Stimulated activated effector memory CD8-positive, alpha-beta T cell treated with anti-CD3 and anti-CD28 coated beads, Interleukin-12 subunit alpha, Interleukin-12 subunit beta, amount 100 ng/mL, for 72 hours (primary cell): Measurements from ENCODE around the gene OR14J1.
"Not testable (repeated sequence)": the region's sequence is repeated elsewhere in the genome, so short reads cannot be mapped to it uniquely, and the experiment has no call there.

Source experiments
- ATAC-seq: fragments of 150-1000 bp; cut with Tn5 transposase; 2 replicates; pipeline ENCODE4 v1.10.0; 2021
- DNase-seq, 2 donors: peaks; one replicate each; pipeline ENCODE4 v3.0.0; 2021 to 2022; ENCODE audit warnings: low spot score in 2 of 2
- H3K27ac Mint-ChIP-seq: one replicate; pipeline ENCODE4 v1.8.0; 2022; ENCODE audit warnings: mild to moderate bottlenecking, mixed read lengths
- H3K36me3 Mint-ChIP-seq: one replicate; pipeline ENCODE4 v1.8.0; 2022; ENCODE audit warnings: mild to moderate bottlenecking, mixed read lengths
- H3K4me1 Mint-ChIP-seq: one replicate; pipeline ENCODE4 v1.8.0; 2022; ENCODE audit warnings: mixed read lengths
- H3K4me3 Mint-ChIP-seq: one replicate; pipeline ENCODE4 v1.8.0; 2022; ENCODE audit warnings: mild to moderate bottlenecking, mixed read lengths
- H3K9me3 Mint-ChIP-seq: one replicate; pipeline ENCODE4 v1.8.0; 2022; ENCODE audit warnings: mixed read lengths

OR14J1 gene

GRCh38 chr6:29301316-29301715 lies at the start of gene OR14J1:
Gene OR14J1 (plus strand): TSS chr6:29301701. CDS start chr6:29306690, 4,989 bp downstream.
- H3K4me1 Mint-ChIP-seq, result no peaks in the 10 kb centered on the region
- no peaks in the 10 kb centered on the region for H3K9me3 Mint-ChIP-seq
- no peak within 1 kb of the TSS for H3K27ac Mint-ChIP-seq
- no peaks in the 10 kb centered on the region for H3K36me3 Mint-ChIP-seq
- no peak within 1 kb of the TSS for H3K4me3 Mint-ChIP-seq
- ATAC-seq (no peak), DNase-seq (no peak)

GRCh38 chr6:29251736-29252135 lies 49.8 kb upstream of the OR14J1 start:
- no peak overlapping the region for H3K4me3 Mint-ChIP-seq
- H3K4me1 Mint-ChIP-seq, result no peaks in the 10 kb centered on the region
- no peaks in the 10 kb centered on the region for H3K36me3 Mint-ChIP-seq
- ATAC-seq (no peak), DNase-seq (no peak)
- peaks cover 8% of the 10 kb centered on the region for H3K9me3 Mint-ChIP-seq
- no peak overlapping the region for H3K27ac Mint-ChIP-seq

- Mint-ChIP-seq H3K9me3 (peaks cover 6% of the 10 kb centered on the region), H3K27ac (no peak overlapping the region), H3K4me3 (no peak overlapping the region), H3K36me3 (no peaks in the 10 kb centered on the region), H3K4me1 (no peaks in the 10 kb centered on the region)
- ATAC-seq (no peak), DNase-seq (no peak)
These were observed 46.0 kb upstream of the OR14J1 start for GRCh38 chr6:29255530-29255929.

GRCh38 chr6:29259721-29260120 lies 41.8 kb upstream of the OR14J1 start:
- H3K4me3 Mint-ChIP-seq, result no peak overlapping the region
- no peaks in the 10 kb centered on the region for H3K36me3 Mint-ChIP-seq
- H3K9me3 Mint-ChIP-seq, result no peaks in the 10 kb centered on the region
- no peak for ATAC-seq
- H3K4me1 Mint-ChIP-seq, result no peaks in the 10 kb centered on the region
- no peak for DNase-seq
- no peak overlapping the region for H3K27ac Mint-ChIP-seq

- H3K4me3 Mint-ChIP-seq, result no peak overlapping the region
- H3K4me1 Mint-ChIP-seq, result no peaks in the 10 kb centered on the region
- no peaks in the 10 kb centered on the region for H3K36me3 Mint-ChIP-seq
- DNase-seq, result no peak
- no peak for ATAC-seq
- H3K9me3 Mint-ChIP-seq, result no peaks in the 10 kb centered on the region
- H3K27ac Mint-ChIP-seq, result no peak overlapping the region
These were observed 38.5 kb upstream of the OR14J1 start for GRCh38 chr6:29263001-29263400.

- no peak for DNase-seq
- H3K4me1 Mint-ChIP-seq, result no peaks in the 10 kb centered on the region
- no peaks in the 10 kb centered on the region for H3K9me3 Mint-ChIP-seq
- no peak overlapping the region for H3K27ac Mint-ChIP-seq
- no peak for ATAC-seq
- H3K4me3 Mint-ChIP-seq, result no peak overlapping the region
- H3K36me3 Mint-ChIP-seq, result no peaks in the 10 kb centered on the region
These were observed 7.0 kb upstream of the OR14J1 start for GRCh38 chr6:29294499-29294914.

- ATAC-seq, result no peak
- Mint-ChIP-seq H3K27ac (no peak overlapping the region), H3K9me3 (no peaks in the 10 kb centered on the region), H3K4me1 (no peaks in the 10 kb centered on the region), H3K4me3 (no peak overlapping the region), H3K36me3 (no peaks in the 10 kb centered on the region)
- DNase-seq, result no peak
These were observed 6.3 kb upstream of the OR14J1 start for GRCh38 chr6:29295181-29295585.

GRCh38 chr6:29295623-29296022 lies 5.9 kb upstream of the OR14J1 start:
- no peaks in the 10 kb centered on the region for H3K36me3 Mint-ChIP-seq
- no peak overlapping the region for H3K27ac Mint-ChIP-seq
- no peaks in the 10 kb centered on the region for H3K4me1 Mint-ChIP-seq
- H3K9me3 Mint-ChIP-seq, result no peaks in the 10 kb centered on the region
- ATAC-seq, result no peak
- DNase-seq, result no peak
- no peak overlapping the region for H3K4me3 Mint-ChIP-seq

- Mint-ChIP-seq H3K27ac (no peak overlapping the region), H3K4me1 (no peaks in the 10 kb centered on the region), H3K9me3 (no peaks in the 10 kb centered on the region), H3K4me3 (no peak overlapping the region), H3K36me3 (no peaks in the 10 kb centered on the region)
- DNase-seq (no peak), ATAC-seq (no peak)
These were observed 18.4 kb downstream of the OR14J1 start for GRCh38 chr6:29319931-29320330.

- not testable (repeated sequence) for ATAC-seq, DNase-seq, H3K9me3 Mint-ChIP-seq, H3K36me3 Mint-ChIP-seq, H3K4me3 Mint-ChIP-seq, H3K4me1 Mint-ChIP-seq, H3K27ac Mint-ChIP-seq
These were observed 21.8 kb downstream of the OR14J1 start for GRCh38 chr6:29323332-29323731.

GRCh38 chr6:29325777-29326176 lies 24.3 kb downstream of the OR14J1 start:
- no peak for DNase-seq
- no peaks in the 10 kb centered on the region for H3K4me1 Mint-ChIP-seq
- H3K9me3 Mint-ChIP-seq, result no peaks in the 10 kb centered on the region
- no peak overlapping the region for H3K27ac Mint-ChIP-seq
- no peak for ATAC-seq
- H3K36me3 Mint-ChIP-seq, result no peaks in the 10 kb centered on the region
- H3K4me3 Mint-ChIP-seq, result no peak overlapping the region

- Mint-ChIP-seq H3K4me3 (no peak overlapping the region), H3K27ac (no peak overlapping the region), H3K4me1 (no peaks in the 10 kb centered on the region), H3K9me3 (no peaks in the 10 kb centered on the region), H3K36me3 (no peaks in the 10 kb centered on the region)
- ATAC-seq (peak; percentile 13), DNase-seq (no peak)
These were observed 31.2 kb downstream of the OR14J1 start for GRCh38 chr6:29332676-29333075.

GRCh38 chr6:29336269-29336668 lies 34.8 kb downstream of the OR14J1 start:
- ATAC-seq (no peak), DNase-seq (no peak)
- no peak overlapping the region for H3K4me3 Mint-ChIP-seq
- H3K36me3 Mint-ChIP-seq, result no peaks in the 10 kb centered on the region
- H3K4me1 Mint-ChIP-seq, result no peaks in the 10 kb centered on the region
- no peak overlapping the region for H3K27ac Mint-ChIP-seq
- H3K9me3 Mint-ChIP-seq, result no peaks in the 10 kb centered on the region

GRCh38 chr6:29345380-29345779 lies 43.9 kb downstream of the OR14J1 start:
- Mint-ChIP-seq H3K4me1 (no peaks in the 10 kb centered on the region), H3K9me3 (no peaks in the 10 kb centered on the region), H3K36me3 (no peaks in the 10 kb centered on the region), H3K4me3 (no peak overlapping the region), H3K27ac (no peak overlapping the region)
- no peak for DNase-seq
- ATAC-seq, result no peak

- not testable (repeated sequence) for DNase-seq, ATAC-seq, H3K9me3 Mint-ChIP-seq, H3K4me1 Mint-ChIP-seq, H3K4me3 Mint-ChIP-seq, H3K27ac Mint-ChIP-seq, H3K36me3 Mint-ChIP-seq
These were observed 47.8 kb downstream of the OR14J1 start for GRCh38 chr6:29349348-29349747.

GRCh38 chr6:29354980-29355379 lies 53.5 kb downstream of the OR14J1 start:
- Mint-ChIP-seq H3K27ac (no peak overlapping the region), H3K9me3 (peaks cover 4% of the 10 kb centered on the region), H3K4me1 (no peaks in the 10 kb centered on the region), H3K36me3 (no peaks in the 10 kb centered on the region), H3K4me3 (no peak overlapping the region)
- no peak for ATAC-seq
- DNase-seq, result no peak

GRCh38 chr6:29355603-29356002 lies 54.1 kb downstream of the OR14J1 start:
- H3K4me3 Mint-ChIP-seq, result no peak overlapping the region
- no peak for DNase-seq
- H3K36me3 Mint-ChIP-seq, result no peaks in the 10 kb centered on the region
- H3K27ac Mint-ChIP-seq, result no peak overlapping the region
- H3K4me1 Mint-ChIP-seq, result no peaks in the 10 kb centered on the region
- peaks cover 4% of the 10 kb centered on the region for H3K9me3 Mint-ChIP-seq
- ATAC-seq, result no peak
